HepG2 (cell line): ENCODE data around the gene ARHGEF40. TPM values are rescaled to one million over a fixed set of nuclear protein-coding genes. Genes with fewer than 3 reads are reported as not detected.

Experiments
- ARHGAP35 ChIP-seq: sonication (generic); formaldehyde crosslinking; IDR thresholded peaks from 2 replicates; pipeline ENCODE4 v1.9.0; 2022; ENCODE audit warnings: mild to moderate bottlenecking, inconsistent platforms, moderate library complexity, missing genetic modification reagents, borderline replicate concordance
- HDAC6 ChIP-seq: fragments of 200-600 bp; sonication (generic); IDR thresholded peaks from 2 replicates; pipeline ENCODE4 v1.7.0; 2017; ENCODE audit warnings: mild to moderate bottlenecking, antibody characterized with exemption, low read length, low read depth
- HMGXB3 ChIP-seq: sonication (generic); formaldehyde crosslinking; IDR thresholded peaks from 2 replicates; pipeline ENCODE4 v1.4.0; 2020; ENCODE audit warnings: missing genetic modification reagents, borderline replicate concordance
- HNF4G ChIP-seq, 2 experiments: sonication (generic) in 1 of 2; formaldehyde crosslinking in 1 of 2; IDR thresholded peaks; 2 replicates each; pipeline versions ENCODE4 v1.4.0 to v1.6.1; 2011 to 2020; ENCODE audit warnings: borderline replicate concordance in 2 of 2, low read depth in 2 of 2, mild to moderate bottlenecking in 2 of 2, low read length in 1 of 2, missing genetic modification reagents in 1 of 2, moderate library complexity in 1 of 2
- MED13 ChIP-seq: sonication (generic); formaldehyde crosslinking; IDR thresholded peaks from 2 replicates; pipeline ENCODE4 v1.5.0; 2020; ENCODE audit warnings: missing genetic modification reagents
- NFKBIZ ChIP-seq: IDR thresholded peaks from 2 replicates; pipeline ENCODE4 v1.6.1; 2018; ENCODE audit warnings: missing genetic modification reagents, missing compliant biosample characterization
- PAWR ChIP-seq: sonication (generic); formaldehyde crosslinking; IDR thresholded peaks from 2 replicates; pipeline ENCODE4 v1.4.0; 2020; ENCODE audit warnings: missing genetic modification reagents, mild to moderate bottlenecking, borderline replicate concordance
- PRDM4 ChIP-seq: sonication (generic); formaldehyde crosslinking; IDR thresholded peaks from 2 replicates; pipeline ENCODE4 v1.9.0; 2021; ENCODE audit warnings: missing genetic modification reagents, borderline replicate concordance
- SRY ChIP-seq: sonication (generic); formaldehyde crosslinking; IDR thresholded peaks from 2 replicates; pipeline ENCODE4 v1.8.0; 2022; ENCODE audit warnings: mild to moderate bottlenecking, missing genetic modification reagents
- TAF1 ChIP-seq: sonication (generic); formaldehyde crosslinking; IDR thresholded peaks from 2 replicates; pipeline ENCODE4 v1.4.0; 2020; ENCODE audit warnings: missing genetic modification reagents
- TCF7L2 ChIP-seq: IDR thresholded peaks from 2 replicates; pipeline ENCODE4 v1.6.1; 2011; ENCODE audit warnings: mild to moderate bottlenecking, low read depth, low read length, moderate library complexity
- ZMYM2 ChIP-seq: sonication (generic); formaldehyde crosslinking; IDR thresholded peaks from 2 replicates; pipeline ENCODE4 v1.8.0; 2022; ENCODE audit warnings: mild to moderate bottlenecking, missing genetic modification reagents
- ZNF143 ChIP-seq: sonication (generic); formaldehyde crosslinking; IDR thresholded peaks from 2 replicates; pipeline ENCODE4 v1.4.0; 2020; ENCODE audit warnings: missing genetic modification reagents
- ZNF230 ChIP-seq: sonication (generic); formaldehyde crosslinking; IDR thresholded peaks from 2 replicates; pipeline ENCODE4 v1.4.0; 2020; ENCODE audit warnings: mild to moderate bottlenecking, missing genetic modification reagents
- ZNF251 ChIP-seq: sonication (generic); formaldehyde crosslinking; IDR thresholded peaks from 2 replicates; pipeline ENCODE4 v1.9.0; 2021; ENCODE audit warnings: mild to moderate bottlenecking, missing genetic modification reagents
- ZNF75D ChIP-seq: sonication (generic); formaldehyde crosslinking; IDR thresholded peaks from 2 replicates; pipeline ENCODE4 v1.8.1; 2023; ENCODE audit warnings: missing genetic modification reagents, mild to moderate bottlenecking, borderline replicate concordance
- ZNF800 ChIP-seq: sonication (generic); formaldehyde crosslinking; IDR thresholded peaks from 2 replicates; pipeline ENCODE4 v1.4.0; 2020; ENCODE audit warnings: missing genetic modification reagents
- ZNF83 ChIP-seq: sonication (generic); formaldehyde crosslinking; IDR thresholded peaks from 2 replicates; pipeline ENCODE4 v1.4.0; 2020; ENCODE audit warnings: missing genetic modification reagents, mild to moderate bottlenecking, borderline replicate concordance
- ZSCAN29 ChIP-seq: sonication (generic); formaldehyde crosslinking; conservative IDR thresholded peaks from 2 replicates; pipeline ENCODE4 v1.4.0; 2020; ENCODE audit warnings: mild to moderate bottlenecking, missing genetic modification reagents
- polyA plus RNA-seq, 8 experiments: library from polyadenylated mRNA; depleted of rRNA in 3 of 8; stranded (reverse) in 7 of 8; unstranded in 1 of 8; fragments of >200 nt; fragmentation: Illumina TruSeq in 4 of 8; extraction: Trizol in 4 of 8; gene quantifications; 2 replicates each; pipeline versions ENCODE4 v1.2.1 to v1.2.3, GENCODE V29; 2011 to 2016; ENCODE audit warnings: low read depth in 4 of 8, missing spikeins in 1 of 8, mixed read lengths in 1 of 8; ENCODE audit not compliant: insufficient read depth in 1 of 8
- total RNA-seq, 5 experiments: library from RNA; depleted of rRNA; stranded (reverse); fragments of >200 nt; fragmentation: Illumina TruSeq; extraction: Trizol; gene quantifications; 2 replicates each; pipeline ENCODE4 v1.2.3, GENCODE V29; 2016; ENCODE audit warnings: low read depth in 1 of 5

The ARHGEF40 gene
- total and polyA plus RNA-seq, 2 of the 13 experiments (the other 11 are each of a cell fraction or from before 2014, with no cell fraction given): 28.1 to 78.1 TPM

GRCh38 chr14:21106498-21107282, 36.6 kb downstream of the ARHGEF40 start (continued):
- TF ChIP-seq ZNF75D (no peak), ZNF230 (CRISPR knock-in tag) (0 out of 2 replicates have a peak, but pooled peaks have one; percentile 66), HMGXB3 (CRISPR knock-in tag) (peak; percentile 84), SRY (0 out of 2 replicates have a peak, but pooled peaks have one; percentile 45), HDAC6 (no peak), ZSCAN29 (CRISPR knock-in tag) (peak; percentile 72; the same call in 1 of the 2 replicates), NFKBIZ (CRISPR knock-in tag) (peak; percentile 26; the same call in 1 of the 2 replicates), ZNF800 (peak; percentile 61; the same call in 1 of the 2 replicates), TCF7L2 (no peak), MED13 (no peak), HNF4G (IDR thresholded peaks at IDR 0.05; ENCODE audit: borderline replicate concordance, low read depth, low read length) (0 out of 2 replicates have a peak, but pooled peaks have one; percentile 1), HNF4G (CRISPR knock-in tag; IDR thresholded peaks at IDR 0.05; ENCODE audit: borderline replicate concordance, low read depth) (0 out of 2 replicates have a peak, but pooled peaks have one; percentile 52), ZMYM2 (CRISPR knock-in tag) (peak; percentile 44; the same call in 1 of the 2 replicates), PRDM4 (peak; percentile 64; the same call in 1 of the 2 replicates), ZNF251 (CRISPR knock-in tag) (peak; percentile 29; the same call in 1 of the 2 replicates), PAWR (no peak), ZNF83 (CRISPR knock-in tag) (0 out of 2 replicates have a peak, but pooled peaks have one; percentile 21), ARHGAP35 (CRISPR knock-in tag) (no peak), ZNF143 (peak; percentile 30; the same call in 1 of the 2 replicates), TAF1 (CRISPR knock-in tag) (no peak; the same call in 1 of the 2 replicates)
